ENCODE data around the gene ZNF101.

DNA sequence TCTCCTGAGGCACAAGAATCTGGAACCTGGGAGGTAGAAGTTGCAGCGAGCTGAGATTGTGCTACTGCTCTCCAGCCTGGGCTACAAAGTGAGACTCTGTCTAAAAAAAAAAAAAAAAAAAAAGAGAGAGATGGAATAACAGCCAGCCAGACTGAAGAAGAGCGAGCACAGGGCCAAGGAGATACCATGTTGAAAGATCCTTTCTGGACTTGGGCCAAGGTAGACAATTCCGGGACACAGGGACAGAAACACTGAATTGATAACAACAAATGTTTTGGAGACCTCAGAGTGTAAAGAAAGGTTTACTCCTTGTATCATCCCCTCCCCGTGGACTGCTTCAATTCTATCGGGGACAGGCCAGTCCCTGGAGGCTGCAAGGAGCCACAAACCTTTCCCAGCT is 45.3 kb upstream of the ZNF101 start:
- no peak for TF ChIP-seq POLR2A (IDR thresholded peaks at IDR 0.05)
- TF ChIP-seq, protein P1, sequence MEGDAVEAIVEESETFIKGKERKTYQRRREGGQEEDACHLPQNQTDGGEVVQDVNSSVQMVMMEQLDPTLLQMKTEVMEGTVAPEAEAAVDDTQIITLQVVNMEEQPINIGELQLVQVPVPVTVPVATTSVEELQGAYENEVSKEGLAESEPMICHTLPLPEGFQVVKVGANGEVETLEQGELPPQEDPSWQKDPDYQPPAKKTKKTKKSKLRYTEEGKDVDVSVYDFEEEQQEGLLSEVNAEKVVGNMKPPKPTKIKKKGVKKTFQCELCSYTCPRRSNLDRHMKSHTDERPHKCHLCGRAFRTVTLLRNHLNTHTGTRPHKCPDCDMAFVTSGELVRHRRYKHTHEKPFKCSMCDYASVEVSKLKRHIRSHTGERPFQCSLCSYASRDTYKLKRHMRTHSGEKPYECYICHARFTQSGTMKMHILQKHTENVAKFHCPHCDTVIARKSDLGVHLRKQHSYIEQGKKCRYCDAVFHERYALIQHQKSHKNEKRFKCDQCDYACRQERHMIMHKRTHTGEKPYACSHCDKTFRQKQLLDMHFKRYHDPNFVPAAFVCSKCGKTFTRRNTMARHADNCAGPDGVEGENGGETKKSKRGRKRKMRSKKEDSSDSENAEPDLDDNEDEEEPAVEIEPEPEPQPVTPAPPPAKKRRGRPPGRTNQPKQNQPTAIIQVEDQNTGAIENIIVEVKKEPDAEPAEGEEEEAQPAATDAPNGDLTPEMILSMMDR (IDR thresholded peaks at IDR 0.05 in 4 of 5, conservative IDR thresholded peaks at IDR 0.05 in 1 of 5): no peak

All from gastrocnemius medialis (tissue), 4 donors.